ENCODE data around the gene ASPDH.
"Not testable (repeated sequence)": the region's sequence is repeated elsewhere in the genome, so short reads cannot be mapped to it uniquely, and the experiment has no call there.

Gene ASPDH

DNA sequence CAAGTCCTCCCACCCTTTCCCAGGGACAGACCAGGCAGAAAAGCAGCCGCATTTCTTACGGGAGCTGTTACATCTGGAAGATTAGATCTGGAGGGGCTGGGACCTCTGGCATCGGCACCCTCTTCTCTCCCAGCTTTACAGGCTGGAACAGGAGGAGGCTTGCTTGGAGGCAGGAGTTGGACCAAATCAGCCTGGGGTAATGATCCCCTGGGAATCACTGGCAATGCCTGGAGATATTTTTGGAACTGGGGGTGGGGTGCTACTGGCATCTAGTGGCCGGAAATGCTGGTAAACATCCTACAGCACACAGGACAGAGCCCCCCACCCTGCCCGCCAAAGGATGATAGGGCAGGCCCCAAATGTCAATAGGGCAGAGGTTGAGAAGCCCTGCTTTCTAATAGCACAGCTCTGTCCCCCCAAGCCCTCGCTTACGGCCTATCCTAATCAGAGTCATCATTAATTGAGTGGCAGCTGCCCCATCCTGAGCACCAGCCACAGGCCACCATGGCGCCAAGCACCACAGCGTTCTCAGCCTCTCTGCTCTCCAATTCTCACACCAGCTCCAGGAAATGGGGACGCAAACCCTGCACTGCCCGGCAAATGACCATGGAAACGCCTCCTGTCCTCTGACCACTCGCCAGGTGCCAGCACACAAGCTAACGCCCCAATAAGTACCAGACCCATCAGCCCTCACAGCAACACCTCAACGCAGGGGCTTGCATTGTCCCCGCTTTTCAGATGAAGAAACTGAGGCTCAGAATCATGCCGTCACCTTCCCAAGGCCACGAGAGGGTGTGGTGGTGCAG, 33.9 kb upstream of the ASPDH start:
- DNase-seq = no peak

DNA sequence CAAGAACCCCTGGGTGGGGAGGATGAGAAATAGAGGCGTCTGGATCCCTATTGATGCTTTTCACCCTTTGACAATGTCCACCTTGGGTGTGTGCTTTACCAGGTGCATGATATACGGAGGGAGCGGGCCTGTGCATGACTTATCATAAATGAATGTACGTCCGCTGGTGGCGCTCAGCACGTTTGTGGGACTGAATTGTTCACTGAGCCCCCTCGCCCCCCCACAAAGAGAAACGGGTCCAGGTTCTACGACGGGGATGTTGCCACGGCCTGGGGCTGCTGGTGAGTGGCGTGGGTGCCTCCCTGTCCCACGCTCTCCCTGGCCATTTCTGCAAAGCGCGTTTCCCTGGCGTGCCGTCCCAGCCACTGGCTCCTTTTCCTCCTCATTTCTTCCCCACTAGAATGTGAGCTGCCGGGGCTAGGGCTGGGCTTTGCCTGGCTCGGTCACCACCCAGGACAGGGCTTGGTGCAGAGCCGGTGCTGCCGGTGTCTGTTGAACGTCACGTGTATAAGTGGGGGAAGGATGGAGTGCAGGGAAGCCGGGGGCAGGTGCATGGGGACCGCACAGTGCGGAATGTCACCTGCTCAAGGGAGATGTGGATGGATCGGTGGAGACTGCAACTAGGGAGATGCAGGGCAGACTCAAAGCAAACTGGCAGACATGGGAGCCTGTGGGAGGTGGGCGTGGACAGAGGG, 33.0 kb upstream of the ASPDH start:
- DNase-seq = no peak

DNA sequence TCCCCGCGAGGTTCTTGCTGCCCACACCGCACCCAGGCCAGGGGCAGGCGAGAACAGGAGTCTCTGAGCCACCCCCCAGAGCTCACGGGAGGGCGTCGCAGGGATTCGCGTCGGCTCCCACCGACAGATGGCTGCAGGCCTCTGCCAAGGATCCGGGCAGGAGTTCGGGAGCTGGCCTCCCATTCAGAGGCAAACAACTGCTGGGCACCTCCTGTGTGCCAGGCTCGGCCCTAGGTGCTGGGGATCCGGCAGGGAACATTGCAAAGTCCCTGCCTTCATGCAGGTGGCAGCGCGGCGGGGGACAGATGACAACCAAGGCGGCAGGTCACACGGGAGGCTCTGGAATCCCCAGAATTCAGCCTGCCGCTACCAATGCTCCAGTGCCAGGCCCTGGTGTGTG, 29.2 kb upstream of the ASPDH start:
- DNase-seq = no peak

DNA sequence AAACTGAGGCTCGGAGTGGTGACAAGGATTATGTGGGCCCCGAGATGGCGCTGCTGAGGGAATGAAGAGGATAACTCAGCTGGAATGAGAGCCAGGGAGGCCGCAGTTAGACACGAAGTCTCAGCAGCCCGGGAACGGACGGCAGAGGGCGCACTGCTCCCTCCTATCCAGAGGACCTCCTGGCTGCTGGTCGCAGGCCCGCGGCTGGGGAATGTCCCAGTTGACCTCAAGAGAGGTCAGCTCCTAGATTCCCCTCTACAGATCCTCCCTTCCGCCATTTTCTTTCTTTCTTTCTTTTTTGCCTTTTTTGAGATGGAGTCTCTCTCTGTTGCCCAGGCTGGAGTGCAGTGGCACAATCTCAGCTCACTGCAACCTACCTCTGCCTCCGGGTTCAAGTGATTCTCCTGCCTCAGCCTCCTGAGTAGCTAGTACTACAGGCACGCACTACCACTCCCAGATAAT, 24.1 kb upstream of the ASPDH start:
- DNase-seq = peak; percentile 83

DNA sequence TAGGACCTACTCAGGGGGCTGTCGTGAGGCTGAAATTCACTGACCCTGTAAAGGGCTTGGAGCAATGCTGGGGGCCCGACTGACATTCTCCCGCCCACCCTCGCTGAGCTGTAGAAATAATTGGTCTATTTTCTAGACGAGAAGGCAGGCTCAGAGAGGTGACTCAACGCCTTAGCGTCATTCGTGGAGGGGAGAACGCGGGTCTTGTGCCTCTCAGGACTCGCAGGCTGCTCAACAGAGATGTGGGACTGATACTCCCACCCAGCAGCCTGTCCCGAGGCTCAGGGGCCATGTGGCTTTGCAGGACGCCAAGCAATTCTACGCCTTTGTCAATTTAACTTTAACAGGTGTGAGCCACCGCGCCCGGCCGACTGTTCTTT, 23.6 kb upstream of the ASPDH start:
- no peak for DNase-seq

DNA sequence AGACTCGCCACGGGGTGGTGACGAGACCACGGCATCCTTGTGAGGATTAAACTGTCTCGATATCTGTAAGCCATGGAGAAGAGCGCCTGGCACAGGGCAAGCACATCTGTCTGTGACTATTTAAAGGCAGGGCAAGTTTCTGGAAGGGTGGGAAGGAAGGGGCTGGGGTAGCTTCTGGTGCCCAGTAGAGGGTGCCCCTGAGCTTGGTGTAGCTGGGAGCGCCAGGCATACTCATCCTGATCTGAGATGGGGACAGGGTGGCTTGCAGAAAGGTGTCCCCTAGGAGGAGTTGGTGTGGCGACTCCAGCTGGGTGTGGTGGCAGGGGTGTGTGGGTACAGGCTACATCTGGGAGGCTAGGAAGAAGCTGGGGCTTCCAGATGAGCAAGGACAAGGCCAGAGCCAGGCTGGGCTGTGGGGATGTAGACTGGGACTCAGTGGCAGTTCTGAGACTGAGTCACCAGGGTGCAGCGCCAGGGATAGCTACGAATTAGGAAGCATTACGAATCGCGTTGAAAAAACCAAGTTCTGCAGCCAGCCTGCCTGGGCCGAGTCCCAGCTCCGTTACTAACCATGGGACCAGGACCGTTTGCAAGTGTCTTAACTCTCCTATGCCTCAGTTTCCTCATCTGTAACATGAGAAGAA, 23.1 kb upstream of the ASPDH start:
- DNase-seq = no peak

DNA sequence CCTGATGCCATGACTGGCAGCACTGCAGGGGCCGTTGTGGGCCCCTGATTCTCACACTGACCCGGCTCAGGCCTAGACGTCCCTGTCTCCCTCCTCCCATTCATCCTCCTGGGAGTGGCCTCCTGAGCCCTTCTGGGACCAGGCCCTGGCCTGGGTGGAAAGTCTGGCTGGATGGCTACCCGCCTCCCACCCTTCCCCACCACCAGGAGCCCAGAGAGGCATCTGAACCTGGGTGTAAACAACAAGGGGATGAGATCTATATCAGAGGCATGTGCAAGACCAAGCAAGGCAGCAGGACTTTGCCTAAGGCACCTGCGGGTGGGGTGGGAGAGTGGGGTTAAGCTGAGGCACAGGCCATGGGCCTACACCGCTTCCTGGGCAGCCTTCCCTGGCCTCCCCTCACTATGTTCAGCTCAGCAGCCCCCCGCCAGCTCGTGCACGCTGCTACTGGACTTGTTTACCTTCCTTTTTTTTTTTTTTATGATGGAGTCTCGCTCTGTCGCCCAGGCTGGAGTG, 22.0 kb upstream of the ASPDH start:
- DNase-seq = no peak

DNA sequence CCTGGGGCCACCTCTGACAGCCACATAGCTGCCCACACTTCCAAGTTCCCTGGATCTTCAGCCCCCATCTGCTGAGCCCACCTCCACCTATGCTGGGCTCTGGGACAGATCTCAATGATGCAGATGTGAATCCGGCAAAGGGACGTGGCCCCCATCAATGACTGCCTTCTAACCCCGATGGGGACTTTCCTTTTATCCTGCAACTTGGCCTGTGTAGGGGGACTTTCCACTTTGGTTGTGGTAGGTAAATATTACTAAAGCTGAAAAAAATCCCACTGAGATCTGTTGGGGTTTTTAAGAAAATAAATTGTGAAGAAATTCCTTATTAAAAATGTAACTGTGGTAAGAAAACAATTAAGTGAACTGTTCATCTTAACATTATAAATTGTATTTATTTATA, 20.8 kb upstream of the ASPDH start:
- no peak for DNase-seq

DNA sequence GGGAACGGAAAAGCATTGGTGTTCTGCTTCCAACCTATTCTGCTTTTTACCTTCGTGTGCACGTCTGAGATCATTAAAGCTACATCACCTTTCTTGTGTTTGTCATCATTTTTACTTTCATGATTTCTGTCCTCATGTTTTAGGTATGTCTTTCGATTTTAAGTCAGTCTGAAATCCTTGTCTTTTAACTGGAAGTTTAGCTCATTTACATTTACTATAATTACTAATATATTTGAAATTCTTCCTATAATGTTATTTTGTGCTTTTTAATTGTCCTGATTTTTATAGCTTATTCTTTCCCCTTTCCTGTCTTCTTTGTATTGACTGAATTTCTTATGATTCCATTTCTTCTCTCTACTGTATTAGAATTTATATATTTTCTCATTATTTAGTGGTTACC, 19.2 kb upstream of the ASPDH start:
- no peak for DNase-seq

DNA sequence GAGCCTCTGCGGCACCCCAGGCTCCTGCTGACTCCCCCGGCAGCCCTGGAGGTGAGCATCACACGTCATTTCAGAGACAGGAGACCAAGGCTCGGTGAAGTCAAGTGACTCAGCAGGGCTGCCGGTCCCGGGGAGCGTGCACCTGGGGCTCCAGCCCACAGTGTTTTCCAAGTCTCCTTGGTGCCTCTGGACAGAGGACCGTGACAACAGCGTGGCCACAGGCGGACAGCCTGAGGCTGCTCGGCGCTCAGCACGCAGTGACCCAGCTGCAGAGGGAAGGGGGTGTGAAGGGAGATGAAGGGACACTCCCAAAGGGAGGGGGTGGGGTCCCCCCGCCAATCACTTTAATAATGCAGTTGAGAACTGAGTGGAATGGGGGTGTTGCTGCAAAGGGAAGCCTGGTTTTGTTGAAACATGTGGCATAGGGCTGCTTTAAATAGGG, 17.5 kb upstream of the ASPDH start:
- no peak for DNase-seq

DNA sequence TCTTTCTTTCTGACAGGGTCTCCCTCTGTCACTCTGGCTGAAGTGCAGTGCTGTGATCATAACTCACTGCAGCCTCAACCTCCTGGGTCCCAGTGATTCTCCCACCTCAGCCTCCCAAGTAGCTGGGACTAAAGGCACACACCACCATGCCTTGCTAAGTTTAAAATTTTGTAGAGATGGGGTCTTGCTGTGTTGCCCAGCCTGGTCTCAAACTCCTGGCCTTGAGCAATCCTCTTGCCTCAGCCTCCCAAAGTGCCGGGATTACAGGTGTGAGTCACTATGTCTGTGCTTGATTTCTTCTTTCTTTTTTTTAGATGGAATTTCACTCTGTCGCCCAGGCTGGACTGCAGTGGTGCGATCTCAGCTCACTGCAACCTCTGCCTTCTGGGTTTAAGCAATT, 14.3 kb upstream of the ASPDH start:
- DNase-seq = not testable (repeated sequence)

DNA sequence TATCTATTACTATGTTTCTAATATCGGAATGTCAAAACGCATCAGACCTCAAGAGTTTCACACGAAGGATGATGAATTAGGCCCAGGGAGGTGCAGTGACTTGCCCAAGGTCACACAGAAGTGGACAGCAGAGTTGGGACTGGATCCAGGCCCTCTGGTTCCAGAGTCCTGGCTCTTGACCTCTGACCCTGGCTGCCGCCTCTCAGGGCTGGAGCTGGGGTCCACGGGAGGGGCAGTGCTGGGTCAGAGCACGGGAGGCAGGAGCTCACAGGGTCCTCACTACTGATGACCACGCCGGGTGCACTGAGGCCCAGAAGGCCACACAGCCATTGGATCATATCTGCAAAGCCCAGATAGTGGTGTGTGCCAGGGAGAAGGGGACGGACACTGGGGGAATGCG, 9.2 kb upstream of the ASPDH start:
- no peak for DNase-seq

DNA sequence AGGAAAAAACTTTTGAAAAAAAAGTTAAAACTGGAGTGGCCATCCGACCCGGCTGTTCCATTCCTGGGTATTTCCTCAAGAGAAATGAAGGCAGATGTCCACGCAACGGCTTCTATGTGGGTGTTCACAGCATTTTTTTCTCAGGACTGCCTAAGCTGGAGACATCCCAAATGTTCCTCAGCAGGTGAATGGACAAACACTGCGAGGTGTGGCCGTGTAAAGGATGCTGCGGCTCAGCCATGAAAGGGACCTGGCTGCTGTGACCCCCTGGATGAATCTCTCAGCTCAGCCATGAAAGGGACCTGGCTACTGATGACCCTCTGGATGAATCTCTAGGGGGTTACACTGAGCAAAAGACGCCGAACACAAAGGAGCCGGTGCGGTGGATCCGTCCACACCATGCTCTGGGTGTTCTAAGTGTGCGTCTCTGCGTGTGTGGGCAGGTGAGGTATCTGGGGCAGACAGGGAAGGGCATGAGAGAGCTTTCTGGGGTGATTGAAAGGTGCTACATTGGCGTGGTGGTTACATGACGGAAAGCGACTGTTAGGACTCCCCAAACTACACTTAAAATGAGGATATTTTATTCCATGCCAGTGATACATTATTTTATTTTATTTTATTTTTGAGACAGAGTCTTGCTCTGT, 7.2 kb upstream of the ASPDH start:
- DNase-seq = no peak

DNA sequence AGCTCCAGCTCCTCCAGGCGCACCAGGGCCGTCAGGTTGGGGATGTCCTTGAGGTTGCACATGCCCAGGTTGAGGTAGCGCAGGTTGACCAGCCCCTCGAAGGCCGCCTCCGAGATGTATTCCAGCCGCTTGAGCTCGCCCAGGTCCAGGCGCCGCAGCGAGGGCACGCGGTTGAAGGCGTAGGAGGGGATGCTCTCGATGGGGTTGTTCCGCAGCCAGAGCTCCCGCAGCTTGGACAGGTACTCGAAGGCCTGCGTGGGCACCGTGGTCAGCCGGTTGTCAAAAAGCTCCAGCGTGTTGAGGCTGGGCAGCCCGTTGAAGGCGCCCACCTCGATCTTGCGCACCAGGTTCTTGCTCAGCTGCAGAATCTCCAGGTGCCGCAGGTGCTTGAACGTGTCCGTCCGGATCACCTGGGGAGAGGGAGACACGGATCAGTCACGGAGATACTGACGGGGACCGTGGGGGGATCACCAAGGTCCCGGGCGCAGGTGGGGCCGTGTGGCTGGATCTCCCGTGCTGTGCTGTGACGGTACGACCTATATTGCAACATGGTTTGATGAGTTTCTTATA, 5.4 kb upstream of the ASPDH start:
- no peak for DNase-seq

DNA sequence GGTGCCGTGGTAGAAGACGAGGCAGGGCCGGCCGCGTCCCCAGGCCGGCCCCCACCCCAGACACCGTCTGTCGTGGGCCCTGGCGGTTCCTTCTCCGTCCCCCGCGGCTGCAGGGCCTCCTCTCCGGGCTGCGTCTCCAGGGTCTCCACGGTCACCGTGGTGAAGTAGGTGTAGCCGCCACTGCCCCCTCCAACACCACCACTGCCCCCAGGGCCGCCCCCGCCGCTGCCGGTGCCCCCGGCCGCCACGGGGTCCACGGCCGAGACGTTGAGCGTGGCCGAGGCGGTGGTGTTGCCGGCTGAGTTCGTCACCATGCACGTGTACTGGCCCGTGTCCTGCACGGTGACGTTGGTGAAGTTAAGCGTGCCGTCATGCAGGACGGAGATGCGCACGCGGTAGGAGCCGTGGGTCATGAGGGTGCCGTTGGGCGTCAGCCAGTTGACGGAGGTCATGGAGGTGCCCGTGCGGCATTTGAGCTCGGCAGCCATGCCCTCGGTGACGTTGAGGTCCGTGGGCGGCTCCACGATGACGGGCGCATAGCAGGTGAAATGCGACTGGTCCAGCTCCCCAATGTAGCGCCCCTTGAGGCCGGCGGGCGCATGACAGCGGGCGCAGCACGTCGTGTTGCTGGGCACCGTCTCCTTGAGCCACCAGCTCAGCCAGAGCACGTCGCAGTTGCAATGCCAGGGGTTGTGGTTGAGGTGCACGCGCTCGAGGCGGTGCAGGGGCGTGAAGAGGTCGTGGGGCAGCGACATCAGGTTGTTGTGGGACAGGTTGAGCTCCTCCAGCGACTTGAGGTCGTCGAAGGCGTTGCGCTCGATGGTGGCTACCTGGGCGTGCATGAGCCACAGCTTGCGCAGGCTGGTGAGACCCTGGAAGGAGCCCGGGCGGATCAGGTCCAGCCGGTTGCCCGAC, 4.6 kb upstream of the ASPDH start:
- no peak for DNase-seq

DNA sequence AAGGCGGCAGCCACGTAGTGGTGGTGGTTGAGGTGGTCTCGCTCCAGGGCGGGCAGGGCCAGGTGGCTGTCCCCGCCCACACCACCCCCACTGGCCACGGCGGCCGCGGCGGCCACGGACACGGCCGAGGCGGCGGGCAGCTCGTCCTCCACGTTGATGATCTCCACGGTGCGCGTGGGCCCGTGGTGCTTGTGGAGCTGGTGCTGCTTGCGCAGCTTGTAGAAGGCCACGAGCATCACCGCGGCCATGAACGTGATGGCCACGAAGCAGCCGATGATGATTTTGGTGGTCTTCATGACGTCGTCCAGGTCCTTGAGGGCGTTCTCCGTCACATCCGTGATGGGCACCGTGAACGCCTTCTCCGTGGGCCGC, 4.0 kb upstream of the ASPDH start:
- no peak for DNase-seq

DNA sequence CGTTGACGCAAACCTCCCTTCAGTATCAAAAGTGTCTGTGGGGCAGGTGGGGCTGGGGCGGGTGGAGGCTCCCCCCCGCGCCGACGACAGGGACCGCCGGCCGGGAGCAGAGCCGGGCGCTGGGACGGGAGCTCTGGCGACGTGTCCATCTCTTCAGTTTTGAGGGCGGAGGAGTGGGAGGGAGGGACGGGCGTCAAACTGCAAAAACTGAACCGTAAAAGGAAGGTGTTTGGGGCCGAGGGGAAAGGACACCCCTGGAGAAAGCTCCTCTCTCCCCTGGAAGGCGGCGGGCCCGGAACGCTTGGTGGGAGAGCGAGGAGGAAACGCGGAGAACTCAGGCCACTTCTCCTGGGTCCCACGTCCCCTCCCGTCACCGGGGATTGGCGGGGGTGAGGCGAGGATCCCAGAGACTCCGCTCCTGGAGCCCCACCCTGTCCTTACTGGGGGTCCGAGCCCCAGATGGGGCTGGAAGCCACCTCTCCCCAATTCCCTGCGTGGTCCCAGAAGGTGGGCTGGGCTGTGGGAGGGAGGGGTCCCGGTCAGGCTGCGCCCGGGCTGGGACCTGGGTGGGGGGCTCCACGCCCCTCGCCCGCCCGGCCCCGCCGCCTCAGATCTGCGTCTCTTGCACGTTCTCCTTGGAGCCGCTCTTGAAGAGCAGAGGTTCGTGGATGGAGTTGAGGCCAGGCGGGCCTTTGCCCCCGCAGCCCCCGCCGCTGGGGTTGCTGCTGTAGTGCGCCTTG, 3.4 kb upstream of the ASPDH start:
- DNase-seq = no peak

DNA sequence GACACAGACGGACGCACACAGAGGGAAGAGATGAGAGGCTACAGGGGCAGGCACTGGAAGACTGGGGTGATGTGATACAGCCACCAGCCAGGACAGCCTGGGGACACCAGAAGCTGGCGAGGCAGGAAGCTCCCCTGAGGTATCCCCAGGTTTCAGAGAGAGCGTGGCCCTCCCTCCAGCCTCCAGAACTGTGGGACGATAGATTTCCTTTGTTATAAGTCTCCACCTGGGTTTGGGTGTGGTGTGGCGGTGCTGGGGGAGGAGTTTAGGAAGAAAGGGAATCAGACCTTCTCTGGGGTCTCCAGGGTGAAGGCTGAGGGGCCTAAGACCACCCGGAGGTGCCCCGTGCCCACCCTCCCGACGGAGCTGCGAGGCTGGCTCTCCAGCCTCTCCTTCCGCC, 2.7 kb upstream of the ASPDH start:
- DNase-seq = no peak

DNA sequence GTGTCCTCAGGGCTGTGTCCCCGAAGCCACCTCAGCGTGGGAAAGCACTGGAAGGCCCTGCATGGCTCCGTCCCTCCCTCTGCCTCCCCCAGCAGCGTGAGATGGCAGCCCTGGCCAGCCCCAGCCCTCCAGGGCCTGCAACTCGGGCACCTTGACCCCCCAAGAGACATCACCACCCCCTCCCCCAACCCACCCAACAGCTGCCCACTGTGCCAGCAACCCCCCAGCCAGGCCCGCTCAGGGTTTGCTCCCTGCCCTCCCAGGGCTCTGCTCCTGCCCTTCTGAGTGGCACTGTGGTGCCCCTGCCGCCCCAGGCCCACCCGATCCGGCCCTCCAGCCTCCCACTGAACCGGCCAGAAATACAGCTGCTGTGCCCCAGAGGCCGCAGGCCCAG, 1.5 kb upstream of the ASPDH start:
- no peak for DNase-seq

DNA sequence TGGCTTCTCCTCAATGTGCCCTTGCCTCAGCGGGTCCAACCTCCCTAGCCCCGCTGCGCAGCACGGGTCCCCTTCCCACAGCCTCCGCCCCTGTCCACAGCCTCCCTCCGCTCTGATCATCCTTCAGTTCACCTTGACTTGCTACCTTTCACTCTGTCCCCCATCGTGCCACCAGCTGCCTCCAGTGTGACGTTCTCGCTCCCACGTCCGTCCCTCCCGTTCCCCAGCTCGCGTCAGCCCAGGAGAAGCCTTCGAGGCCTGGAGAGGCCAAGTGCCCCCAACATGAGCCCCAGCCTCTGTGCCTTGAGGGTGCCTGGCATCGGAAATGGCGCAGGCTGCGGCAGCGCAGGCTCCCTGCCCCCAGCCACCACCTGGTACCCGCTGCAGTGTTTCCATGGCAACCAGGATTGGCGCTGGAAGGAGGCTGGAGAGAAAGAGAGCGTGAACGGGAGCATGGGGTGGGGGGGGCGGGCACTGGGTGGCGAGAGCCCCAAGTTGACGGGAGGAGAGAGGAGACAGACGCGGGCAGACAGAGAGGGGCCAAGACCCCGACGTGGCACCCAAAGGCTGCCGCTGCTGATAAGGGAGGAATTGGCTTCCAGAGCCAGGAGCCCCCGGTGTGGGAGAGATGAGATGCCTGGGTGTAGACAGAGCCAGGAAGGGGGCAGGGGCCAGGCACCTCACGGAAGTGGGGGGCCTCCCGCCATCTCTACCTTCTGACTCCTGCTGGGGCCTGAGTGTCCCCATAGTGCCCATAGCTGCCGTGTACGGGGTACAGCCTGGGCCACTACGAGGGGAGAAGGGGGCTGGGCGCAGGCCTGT, 844 bp upstream of the ASPDH start:
- no peak for DNase-seq

All from activated CD8-positive, alpha-beta memory T cell treated with anti-CD3 and anti-CD28 coated beads for 24 hours (primary cell).